T-helper 1 cell (primary cell): ENCODE data around the gene LZTR1.
"Not testable (repeated sequence)": the region's sequence is repeated elsewhere in the genome, so short reads cannot be mapped to it uniquely, and the experiment has no call there.

Source experiments
- DNase-seq, 5 donors: peaks; one replicate each; pipeline ENCODE4 v3.0.0-alpha.2; 2012 to 2020

Gene LZTR1

DNA sequence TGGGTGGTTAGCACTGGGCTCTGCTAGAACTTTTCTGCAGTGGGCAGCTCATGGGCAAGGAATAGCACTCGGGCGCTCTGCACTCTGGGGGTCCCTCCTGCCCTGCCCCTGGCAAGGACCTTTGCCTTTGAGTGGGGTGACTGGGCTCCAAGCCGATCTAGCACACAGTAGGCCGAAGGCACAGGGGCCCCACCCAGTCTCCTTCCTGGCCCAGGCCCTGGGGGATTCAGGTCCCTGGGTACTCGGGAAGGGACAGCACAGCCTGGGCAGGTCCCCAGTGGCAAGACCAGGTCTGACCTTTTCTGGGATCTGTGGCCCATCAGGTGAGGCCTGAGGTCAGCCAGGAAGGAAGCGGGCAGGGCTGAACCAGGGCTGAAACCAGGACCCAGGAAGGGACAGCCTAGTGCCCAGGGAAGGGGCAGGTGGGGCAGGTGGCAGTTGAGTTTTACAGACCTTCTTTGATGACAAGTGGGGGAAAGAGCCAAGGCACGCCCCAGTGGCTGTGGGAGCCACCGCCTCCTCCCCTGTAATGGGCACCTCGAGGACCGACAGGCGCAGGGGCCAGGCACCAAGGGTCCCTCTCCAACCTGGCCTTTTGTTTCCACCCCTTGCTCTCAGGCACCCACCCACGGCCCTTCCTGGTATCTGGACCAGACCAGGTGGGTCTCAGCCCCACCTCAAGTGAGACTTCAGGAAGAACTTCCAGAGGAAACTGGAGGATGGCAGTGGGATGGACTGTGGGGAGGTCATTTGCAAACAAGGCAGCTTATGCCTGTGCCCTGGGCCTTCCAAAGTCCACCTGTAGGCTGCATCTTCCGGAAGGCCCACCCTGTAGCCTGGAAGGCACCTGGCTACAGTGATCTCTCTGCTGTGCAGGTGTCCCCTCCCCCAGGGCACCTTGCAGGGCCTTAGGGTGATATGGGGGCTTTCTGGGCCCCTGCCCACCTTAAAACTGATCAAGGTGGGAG is 15.9 kb upstream of the LZTR1 start:
- no peak for DNase-seq

DNA sequence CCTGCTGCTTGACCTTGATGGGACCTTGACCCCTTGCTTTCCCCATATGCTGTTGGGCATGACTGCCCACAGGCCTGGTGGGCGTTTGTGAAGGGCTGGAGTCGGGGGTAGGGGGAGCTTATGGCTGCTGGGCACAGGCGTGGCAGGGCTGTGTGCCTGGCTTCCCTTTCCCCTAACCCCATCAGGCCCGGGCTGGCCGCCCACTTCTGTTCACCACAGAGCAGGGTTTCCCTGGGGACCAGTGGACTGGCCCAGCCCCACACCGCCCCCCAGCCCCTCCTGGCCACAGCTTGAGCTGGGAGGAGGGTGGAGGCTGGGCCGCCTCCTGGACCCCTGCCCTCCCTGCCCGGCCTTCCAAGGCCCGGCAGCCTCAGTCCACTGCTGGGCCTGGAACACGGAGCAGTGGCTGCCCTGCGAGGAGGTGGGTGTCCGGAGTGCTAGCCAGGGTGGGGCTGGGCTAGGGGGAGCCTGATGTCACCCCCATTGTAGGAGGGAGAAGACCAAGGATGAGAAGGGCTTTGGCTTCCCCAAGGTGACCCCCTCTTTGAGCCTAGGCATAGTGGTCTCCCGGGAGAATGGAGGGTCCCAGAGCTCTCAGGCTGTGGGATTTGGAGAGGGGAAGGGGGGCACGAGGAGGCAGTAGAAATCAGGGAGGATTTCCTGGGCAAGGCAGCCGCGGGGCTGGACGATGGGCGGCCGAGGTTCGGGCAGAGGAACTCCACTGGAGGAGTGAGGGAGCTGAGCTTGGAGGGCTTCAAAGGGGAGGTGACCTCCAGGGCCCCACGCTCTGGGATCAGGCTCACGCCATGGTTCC is 15.0 kb upstream of the LZTR1 start, which contains the start of gene AIFM3:
Gene AIFM3, plus strand, starts transcription at position 373 of the 814 bp plus-strand sequence. CDS start 690 bp downstream, outside the sequence.
- no peak for DNase-seq

DNA sequence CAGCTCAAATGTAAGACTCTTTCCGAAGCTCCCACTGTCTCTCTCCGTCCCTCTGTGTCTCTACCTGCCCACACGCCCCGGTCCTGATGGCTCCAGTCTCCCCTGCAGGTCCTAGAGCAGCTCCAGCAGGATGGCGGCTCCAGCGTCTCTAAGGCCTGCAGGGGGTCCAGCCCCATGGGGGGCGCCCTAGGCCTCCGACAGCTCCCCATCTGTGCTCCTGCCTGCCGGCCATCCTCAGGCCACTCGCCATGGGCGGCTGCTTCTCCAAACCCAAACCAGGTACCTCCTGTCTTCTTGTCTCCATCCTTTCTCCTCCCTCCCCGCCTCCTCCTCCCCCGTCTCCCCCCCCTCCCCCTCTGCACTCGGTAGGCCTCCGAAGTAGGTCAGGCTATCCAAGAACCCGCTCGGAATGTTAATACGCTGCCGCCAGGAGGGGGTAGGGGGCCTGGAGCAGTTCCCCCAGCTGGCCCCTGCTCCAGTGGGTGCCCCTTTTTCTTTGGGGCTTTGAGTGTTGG is 14.3 kb upstream of the LZTR1 start:
- no peak for DNase-seq

DNA sequence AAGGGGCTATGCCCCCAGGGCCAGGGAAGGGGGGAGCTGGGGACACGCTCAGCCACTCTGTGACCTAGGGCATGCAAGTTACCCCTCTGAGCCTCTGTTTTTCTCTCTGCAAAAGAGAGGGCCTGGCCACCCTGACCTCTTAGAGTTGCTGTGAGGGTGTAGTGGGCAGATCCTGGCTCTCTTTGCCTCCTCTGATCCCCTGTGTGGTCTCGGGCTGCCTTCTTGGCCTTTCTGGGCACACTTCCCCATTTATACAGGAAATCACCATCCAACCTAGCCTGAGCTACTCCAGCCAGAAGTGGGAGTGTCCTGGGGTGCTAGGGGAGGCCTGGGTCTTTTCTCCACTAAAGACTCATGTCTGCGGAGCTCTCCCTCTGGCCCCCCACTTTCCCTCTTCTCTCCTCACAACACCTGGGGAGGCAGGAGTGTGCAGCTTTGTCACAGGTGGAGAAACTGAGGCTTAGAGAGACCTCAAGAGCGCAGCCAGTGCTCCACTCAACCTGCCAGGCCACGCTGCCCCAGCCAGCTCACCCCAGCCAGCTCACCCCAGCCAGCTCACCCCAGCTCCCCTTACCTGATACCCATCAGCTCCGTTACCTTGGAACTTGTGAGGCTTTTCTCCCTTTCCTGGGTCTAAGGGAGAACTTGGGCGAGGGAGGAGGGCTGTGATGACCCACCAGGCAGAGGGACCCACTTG is 13.7 kb upstream of the LZTR1 start:
- no peak for DNase-seq

DNA sequence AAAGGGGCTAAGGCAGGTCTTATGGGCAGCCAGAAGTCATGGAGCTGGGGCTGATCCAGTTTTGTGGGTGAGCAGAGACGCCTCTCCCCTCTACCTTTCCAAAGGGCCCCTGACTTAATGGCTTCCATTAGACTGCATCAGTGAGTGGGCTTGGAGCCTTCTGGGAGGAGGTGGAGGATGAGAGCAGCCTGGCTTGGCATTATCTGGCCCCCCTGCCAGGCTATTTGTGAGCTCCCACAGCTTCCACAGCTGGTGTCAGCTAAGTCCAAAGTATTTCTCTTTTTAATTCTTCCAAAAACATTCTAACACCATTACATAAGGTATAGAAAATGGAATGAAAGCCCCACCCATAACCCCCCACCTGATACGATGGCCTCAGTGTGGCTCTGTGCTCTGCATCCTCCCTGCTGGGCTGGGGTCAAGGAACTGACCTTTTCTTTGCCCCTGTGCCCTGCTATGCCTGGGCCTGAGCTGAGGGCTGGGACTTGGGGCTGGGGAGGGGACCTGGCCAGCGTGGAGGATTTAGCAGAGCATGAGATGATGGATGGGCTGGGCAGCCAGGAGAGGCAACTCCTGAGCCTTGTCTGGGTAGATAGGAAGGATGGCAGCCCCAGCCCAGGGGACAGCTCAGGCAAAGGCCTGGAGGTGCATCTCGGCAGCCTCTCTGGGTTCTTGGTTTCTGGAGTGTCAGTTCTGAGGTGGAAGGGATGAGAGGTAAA is 11.0 kb upstream of the LZTR1 start:
- DNase-seq: no peak

DNA sequence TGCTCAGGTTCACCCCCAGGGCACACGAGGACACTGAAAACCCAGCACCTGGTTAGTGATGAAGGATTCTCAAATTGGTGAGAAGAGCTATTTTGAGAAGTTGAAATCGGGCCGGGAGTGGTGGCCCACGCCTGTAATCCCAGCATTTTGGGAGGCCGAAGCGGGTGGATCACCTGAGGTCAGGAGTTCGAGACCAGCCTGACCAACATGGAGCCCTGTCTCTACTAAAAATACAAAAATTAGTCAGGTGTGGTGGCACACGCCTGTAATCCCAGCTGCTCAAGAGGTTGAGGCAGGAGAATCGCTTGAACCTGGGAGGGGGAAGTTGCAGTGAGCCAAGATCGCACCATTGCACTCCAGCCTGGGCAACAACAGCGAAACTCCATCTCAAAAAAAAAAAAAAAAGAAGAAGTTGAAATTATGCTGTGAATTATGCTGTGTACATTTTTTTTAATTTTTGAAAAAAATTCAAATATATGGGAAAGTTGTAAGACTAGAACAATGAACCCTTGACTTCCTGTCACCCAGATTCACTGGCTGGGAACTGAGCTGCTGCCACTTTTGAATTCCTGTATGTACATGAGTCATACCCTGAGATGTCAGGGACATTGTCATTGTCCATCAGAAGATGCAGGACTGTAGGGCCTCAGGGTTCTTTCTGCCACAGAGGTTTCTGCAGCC is 9.9 kb upstream of the LZTR1 start:
- not testable (repeated sequence) for DNase-seq

DNA sequence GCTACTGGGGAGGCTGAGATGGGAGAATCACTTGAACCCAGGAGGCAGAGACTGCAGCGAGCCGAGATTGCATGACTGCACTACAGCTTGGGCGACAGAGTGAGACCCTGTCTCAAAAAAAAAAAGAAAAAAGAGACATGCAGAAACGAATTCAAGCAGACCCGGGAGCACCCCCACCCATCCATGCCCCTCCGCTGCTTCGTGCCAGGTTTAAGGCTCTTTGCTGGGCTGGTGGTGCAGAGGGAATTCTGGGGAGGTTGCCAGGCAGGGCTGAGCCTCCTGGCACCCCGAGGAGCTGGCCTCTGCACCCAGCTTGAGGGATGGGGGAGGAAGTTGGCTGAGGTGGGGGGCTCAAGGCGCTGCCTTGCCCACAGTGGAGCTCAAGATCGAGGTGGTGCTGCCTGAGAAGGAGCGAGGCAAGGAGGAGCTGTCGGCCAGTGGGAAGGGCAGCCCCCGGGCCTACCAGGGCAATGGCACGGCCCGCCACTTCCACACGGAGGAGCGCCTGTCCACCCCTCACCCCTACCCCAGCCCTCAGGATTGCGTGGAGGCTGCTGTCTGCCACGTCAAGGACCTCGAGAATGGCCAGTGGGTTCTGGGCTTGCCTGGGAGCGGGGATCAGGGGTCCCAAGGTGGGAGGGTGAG is 9.0 kb upstream of the LZTR1 start:
- no peak for DNase-seq

DNA sequence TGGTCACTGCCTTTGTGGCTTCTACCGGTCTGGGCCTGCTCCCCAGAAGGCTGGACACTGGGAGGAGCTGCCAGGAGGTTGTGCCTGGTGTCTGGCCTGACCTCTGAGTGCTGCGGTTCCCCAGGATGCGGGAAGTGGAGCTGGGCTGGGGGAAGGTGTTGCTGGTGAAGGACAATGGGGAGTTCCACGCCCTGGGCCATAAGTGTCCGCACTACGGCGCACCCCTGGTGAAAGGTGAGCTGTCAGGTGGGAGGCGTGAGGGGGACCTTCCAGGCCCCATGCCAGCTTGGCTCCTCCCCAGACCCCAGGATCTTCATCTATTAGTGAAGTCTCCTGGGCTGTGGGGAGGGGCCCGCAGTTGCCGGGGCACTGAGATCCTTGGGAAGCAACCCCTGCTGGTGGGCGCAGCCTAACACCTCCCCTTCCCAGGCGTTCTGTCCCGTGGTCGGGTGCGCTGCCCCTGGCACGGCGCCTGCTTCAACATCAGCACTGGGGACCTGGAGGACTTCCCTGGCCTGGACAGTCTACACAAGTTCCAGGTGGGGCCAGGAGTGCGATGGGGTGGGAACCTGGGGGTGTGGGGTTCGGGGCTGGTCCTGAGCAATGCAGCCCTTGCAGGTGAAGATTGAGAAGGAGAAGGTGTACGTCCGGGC is 8.3 kb upstream of the LZTR1 start:
- no peak for DNase-seq

DNA sequence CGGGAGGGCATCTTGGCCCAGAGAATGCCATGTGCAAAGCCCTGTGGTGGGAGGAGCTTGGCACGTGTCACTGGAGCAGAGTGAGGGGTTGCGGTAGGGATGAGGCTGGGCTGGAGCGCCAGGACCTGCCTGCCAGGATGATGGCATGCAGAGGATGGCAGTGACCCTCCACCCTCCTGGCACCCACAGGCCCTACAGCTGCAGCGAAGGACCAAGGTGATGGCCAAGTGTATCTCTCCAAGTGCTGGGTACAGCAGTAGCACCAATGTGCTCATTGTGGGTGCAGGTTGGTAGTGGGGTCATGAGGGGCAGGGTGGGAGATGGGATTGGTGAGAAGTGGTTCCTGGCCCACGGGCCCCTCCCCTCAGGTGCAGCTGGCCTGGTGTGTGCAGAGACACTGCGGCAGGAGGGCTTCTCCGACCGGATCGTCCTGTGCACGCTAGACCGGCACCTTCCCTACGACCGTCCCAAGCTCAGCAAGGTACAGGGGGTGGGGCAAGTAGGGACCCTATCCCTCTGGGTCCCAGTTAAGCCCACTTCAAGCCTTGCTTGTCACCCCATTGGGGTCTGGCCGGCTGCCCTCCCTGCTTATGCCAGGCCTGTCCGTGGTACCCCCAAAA is 7.7 kb upstream of the LZTR1 start:
- no peak for DNase-seq

DNA sequence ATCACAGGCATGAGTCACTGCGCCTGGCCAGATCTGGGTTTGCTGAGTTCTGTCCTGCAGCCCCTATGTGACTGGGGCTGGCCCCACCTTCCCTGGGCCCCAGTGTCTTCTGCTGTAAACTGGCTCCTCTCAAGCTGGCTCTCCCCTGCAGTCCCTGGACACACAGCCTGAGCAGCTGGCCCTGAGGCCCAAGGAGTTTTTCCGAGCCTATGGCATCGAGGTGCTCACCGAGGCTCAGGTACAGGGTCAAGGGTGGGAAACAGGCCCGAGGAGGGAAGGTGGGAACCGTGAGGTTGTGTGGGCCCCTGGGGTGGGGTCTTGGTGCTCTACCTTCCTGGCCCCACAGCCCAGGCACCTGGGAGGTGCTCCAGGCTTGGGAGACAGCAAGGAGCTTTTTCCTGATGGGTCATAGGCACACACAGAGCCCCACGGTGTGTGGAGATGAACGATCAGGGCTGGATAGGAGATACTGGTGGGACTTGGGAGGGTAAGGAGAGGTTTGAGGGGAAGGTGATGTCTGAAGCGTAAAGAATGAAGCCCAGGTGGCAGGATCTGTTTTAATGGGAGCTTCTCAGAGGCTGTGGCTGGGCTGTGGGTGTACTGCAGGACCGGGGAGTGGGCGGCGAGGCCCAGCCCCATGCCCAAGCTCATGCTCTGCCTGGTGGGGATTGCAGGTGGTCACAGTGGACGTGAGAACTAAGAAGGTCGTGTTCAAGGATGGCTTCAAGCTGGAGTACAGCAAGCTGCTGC is 6.4 kb upstream of the LZTR1 start:
- DNase-seq: no peak

DNA sequence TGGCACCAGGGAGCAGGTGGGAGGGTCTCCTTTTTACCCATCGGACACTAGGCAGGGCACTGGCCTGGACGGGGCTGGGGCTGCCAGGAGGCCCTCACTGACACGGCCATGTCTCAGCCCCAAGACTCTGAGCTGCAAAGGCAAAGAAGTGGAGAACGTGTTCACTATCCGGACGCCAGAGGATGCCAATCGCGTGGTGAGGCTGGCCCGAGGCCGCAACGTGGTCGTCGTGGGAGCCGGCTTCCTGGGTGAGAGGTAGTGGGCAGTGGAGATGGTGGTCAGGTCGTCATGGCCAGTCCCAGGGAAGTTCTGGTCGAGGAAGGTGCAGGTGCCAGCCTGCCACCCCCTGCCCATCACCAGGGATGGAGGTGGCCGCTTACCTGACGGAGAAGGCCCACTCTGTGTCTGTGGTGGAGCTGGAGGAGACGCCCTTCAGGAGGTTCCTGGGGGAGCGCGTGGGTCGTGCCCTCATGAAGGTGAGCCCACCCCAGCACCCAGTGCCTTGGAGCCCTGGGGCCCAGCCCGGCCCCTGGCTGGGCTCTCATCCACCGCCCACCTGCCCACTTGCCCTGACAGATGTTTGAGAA is 5.7 kb upstream of the LZTR1 start:
- no peak for DNase-seq

DNA sequence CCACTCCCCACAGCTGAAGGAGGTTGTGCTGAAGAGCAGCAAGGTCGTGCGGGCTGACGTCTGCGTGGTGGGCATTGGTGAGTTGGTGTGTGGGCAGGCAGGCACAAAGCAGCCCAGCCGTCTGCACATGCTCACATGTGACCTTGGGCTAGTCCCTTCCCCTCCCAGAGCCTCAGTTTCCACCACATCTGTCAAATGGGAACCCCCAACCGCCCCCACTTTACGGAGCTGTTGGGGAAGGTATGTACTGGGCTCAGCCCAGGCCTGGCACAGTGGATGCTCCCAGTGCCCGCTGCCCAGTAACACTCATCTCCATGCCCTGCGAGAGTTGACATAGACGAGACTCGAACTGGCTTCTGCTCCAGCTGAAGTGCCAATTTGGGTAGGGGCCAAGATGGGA is 5.1 kb upstream of the LZTR1 start:
- no peak for DNase-seq

DNA sequence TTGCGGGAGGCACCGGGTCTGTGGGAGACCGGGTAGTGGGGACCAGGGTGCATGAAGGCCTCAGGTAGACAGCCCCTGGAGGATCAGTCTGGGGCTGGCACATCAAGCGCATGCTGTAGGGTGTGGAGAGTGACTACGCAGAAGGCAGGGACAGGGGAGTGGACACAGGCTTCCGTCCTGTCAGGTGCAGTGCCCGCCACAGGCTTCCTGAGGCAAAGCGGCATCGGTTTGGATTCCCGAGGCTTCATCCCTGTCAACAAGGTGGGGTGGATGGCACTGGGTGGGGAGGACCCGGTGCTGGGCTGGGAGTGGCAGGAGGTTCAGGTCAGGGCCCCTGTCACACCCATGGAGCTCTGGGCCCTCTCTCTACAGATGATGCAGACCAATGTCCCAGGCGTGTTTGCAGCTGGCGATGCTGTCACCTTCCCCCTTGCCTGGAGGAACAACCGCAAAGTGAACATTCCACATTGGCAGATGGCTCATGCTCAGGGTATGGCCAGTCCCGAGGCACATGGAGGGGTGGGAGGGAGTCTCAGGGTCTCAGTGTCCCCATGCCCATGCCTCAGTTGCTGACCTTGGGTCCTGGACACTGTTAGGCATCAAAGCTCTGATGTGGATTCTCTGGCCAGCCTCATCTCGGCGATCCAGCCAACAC is 4.5 kb upstream of the LZTR1 start:
- DNase-seq: no peak

DNA sequence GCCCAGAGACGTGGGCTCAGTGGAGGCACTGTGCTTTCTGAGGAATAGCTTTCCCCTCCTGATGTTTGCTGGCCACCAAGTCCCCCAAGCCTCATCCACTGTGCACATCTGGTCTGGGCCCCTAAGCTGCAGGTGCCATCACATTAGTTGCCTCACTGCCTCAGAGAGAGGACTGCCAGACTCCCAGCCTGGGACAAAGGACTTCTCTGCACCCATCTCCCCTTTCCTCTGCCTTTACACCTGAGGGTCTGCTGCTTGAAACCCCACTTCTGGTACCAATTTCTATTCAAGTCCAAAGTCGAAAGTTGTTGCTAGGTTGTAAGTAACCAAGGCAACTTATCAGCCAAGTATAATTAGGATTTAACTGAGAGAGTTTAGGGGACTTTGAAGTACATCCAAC is 3.7 kb upstream of the LZTR1 start:
- no peak for DNase-seq

DNA sequence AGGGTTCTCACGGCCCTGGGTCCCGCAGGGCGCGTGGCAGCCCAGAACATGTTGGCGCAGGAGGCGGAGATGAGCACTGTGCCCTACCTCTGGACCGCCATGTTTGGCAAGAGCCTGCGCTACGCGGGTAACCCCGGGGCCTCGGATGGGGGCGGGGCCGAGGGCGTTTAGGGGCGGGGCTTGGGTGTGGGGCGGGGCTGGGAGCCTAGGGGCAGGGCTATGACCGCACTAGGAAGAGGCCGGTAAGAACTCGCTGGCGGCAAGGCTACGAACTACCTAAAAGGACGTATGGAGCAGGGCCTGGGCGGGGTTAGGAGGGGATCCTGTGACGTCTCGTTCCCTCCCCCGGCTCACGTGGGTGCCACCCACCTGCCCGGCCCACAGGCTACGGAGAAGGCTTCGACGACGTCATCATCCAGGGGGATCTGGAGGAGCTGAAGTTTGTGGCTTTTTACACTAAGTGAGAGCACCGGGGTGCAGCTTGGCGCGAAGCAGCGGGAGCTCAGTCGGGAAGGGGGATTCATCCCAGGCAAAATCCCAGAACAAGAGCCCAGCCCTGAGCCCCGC is 2.8 kb upstream of the LZTR1 start:
- DNase-seq: peak; percentile 36 to 60 (median 55)

DNA sequence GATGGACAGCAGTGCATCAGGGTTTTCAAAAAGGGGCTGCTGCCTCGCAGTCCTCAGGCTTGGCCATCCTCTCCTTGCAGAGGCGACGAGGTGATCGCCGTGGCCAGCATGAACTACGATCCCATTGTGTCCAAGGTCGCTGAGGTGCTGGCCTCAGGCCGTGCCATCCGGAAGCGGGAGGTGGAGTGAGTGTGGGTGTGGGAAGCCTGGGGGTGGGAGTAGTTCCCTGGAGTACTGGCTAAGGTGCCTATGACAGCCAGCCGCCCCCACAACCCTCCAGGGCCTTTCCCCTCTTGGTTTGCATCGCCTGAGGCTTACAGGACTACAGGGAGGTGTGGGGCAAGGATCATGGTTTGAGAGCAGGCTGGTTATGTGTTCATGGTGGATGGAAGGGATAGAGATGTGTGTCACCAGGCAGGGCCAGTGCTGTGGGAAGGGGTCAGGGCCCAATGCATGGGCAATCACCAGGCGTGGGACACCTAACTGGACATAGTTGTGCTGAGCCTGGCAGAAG is 2.1 kb upstream of the LZTR1 start:
- DNase-seq: no peak

DNA sequence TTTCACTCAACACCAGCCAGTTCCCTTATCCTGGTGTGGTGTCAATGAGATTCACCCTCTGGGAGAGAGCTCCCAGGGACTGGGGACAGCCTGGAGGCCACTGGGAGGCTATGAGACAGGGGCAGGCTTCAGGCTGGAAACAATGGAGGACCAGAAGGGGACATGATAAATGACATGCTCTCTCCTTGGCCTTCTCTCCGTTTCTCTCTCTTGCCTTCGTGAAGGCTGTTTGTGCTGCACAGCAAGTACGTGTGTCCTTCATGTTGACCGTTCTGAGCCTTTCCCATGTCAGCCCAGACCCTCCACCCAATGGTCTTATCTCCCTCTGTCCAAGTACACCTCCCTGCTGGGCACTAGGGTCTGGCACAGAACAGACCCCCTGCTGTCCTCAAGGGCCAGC is 1.6 kb upstream of the LZTR1 start:
- DNase-seq: no peak
